Nephron (organoid): ENCODE measurements around the gene DNER.
A peak's percentile ranks its signal among the peaks of the same experiment; 100 is the strongest.

Experiments
- H3K27ac Mint-ChIP-seq, 3 experiments: 2 replicates each; pipeline ENCODE4 v1.8.0; 2020; ENCODE audit warnings: mixed read lengths in 3 of 3, mild to moderate bottlenecking in 2 of 3, moderate library complexity in 1 of 3
- H3K27me3 Mint-ChIP-seq: 2 replicates; pipeline ENCODE4 v1.8.0; 2021; ENCODE audit warnings: low read depth, mild to moderate bottlenecking, moderate library complexity, mixed read lengths
- H3K36me3 Mint-ChIP-seq: 2 replicates; pipeline ENCODE4 v1.8.0; 2020; ENCODE audit warnings: low read depth, mixed read lengths
- H3K4me1 Mint-ChIP-seq: 2 replicates; pipeline ENCODE4 v1.8.0; 2020; ENCODE audit warnings: mixed read lengths
- H3K4me3 Mint-ChIP-seq, 3 experiments: 2 replicates each; pipeline ENCODE4 v1.8.0; 2020; ENCODE audit warnings: mild to moderate bottlenecking in 3 of 3, mixed read lengths in 3 of 3, moderate library complexity in 2 of 3
- H3K9me3 Mint-ChIP-seq: 2 replicates; pipeline ENCODE4 v1.8.0; 2020; ENCODE audit warnings: mixed read lengths
- CTCF ChIP-seq, 3 experiments: fragments of 200-600 bp; sonication (generic); IDR thresholded peaks; one replicate each; pipeline ENCODE4 v1.5.0; 2021; ENCODE audit warnings: antibody characterized with exemption in 3 of 3; ENCODE audit not compliant: unreplicated experiment in 3 of 3

Gene DNER

GRCh38 chr2:229462112-229462511, 252.2 kb downstream of the DNER start:
- TF ChIP-seq CTCF (IDR thresholded peaks at IDR 0.05; ENCODE audit: unreplicated experiment in 3 of 3), result no peak
- no peaks in the 10 kb centered on the region for H3K9me3 Mint-ChIP-seq
- peaks cover 4% of the 10 kb centered on the region for H3K27me3 Mint-ChIP-seq
- H3K36me3 Mint-ChIP-seq, result no peaks in the 10 kb centered on the region
- no peak overlapping the region for H3K27ac Mint-ChIP-seq
- H3K4me3 Mint-ChIP-seq, result no peak overlapping the region
- peaks cover 32% of the 10 kb centered on the region for H3K4me1 Mint-ChIP-seq

GRCh38 chr2:229456091-229456490, 258.3 kb downstream of the DNER start:
- Mint-ChIP-seq H3K27ac (no peak overlapping the region), H3K4me3 (no peak overlapping the region), H3K4me1 (no peaks in the 10 kb centered on the region), H3K27me3 (no peaks in the 10 kb centered on the region), H3K9me3 (no peaks in the 10 kb centered on the region), H3K36me3 (no peaks in the 10 kb centered on the region)
- no peak for TF ChIP-seq CTCF (IDR thresholded peaks at IDR 0.05; ENCODE audit: unreplicated experiment in 3 of 3)

GRCh38 chr2:229454934-229455631, 259.3 kb downstream of the DNER start:
- Mint-ChIP-seq H3K4me3 (no peak overlapping the region), H3K27ac (no peak overlapping the region), H3K9me3 (no peaks in the 10 kb centered on the region), H3K36me3 (no peaks in the 10 kb centered on the region), H3K27me3 (no peaks in the 10 kb centered on the region), H3K4me1 (no peaks in the 10 kb centered on the region)
- TF ChIP-seq CTCF (IDR thresholded peaks at IDR 0.05; ENCODE audit: unreplicated experiment in 3 of 3), result no peak

- Mint-ChIP-seq H3K27me3 (no peaks in the 10 kb centered on the region), H3K27ac (no peak overlapping the region), H3K4me3 (no peak overlapping the region), H3K4me1 (no peaks in the 10 kb centered on the region), H3K9me3 (no peaks in the 10 kb centered on the region), H3K36me3 (no peaks in the 10 kb centered on the region)
- TF ChIP-seq CTCF (IDR thresholded peaks at IDR 0.05; ENCODE audit: unreplicated experiment in 3 of 3), result no peak
These were observed 261.1 kb downstream of the DNER start for GRCh38 chr2:229453230-229453629.

GRCh38 chr2:229451852-229452251, 262.5 kb downstream of the DNER start:
- TF ChIP-seq CTCF (IDR thresholded peaks at IDR 0.05; ENCODE audit: unreplicated experiment in 3 of 3), result no peak
- no peaks in the 10 kb centered on the region for H3K36me3 Mint-ChIP-seq
- H3K4me1 Mint-ChIP-seq, result peaks cover 2% of the 10 kb centered on the region
- no peak overlapping the region for H3K4me3 Mint-ChIP-seq
- H3K27ac Mint-ChIP-seq, result no peak overlapping the region
- no peaks in the 10 kb centered on the region for H3K9me3 Mint-ChIP-seq
- H3K27me3 Mint-ChIP-seq, result no peaks in the 10 kb centered on the region

- H3K27ac Mint-ChIP-seq, result peak overlapping the region in 1 of 3 experiments; percentile 94
- TF ChIP-seq CTCF (IDR thresholded peaks at IDR 0.05; ENCODE audit: unreplicated experiment in 3 of 3), result no peak
- H3K27me3 Mint-ChIP-seq, result no peaks in the 10 kb centered on the region
- no peaks in the 10 kb centered on the region for H3K9me3 Mint-ChIP-seq
- no peak overlapping the region for H3K4me3 Mint-ChIP-seq
- H3K36me3 Mint-ChIP-seq, result no peaks in the 10 kb centered on the region
- peaks cover 29% of the 10 kb centered on the region for H3K4me1 Mint-ChIP-seq
These were observed 267.1 kb downstream of the DNER start for GRCh38 chr2:229447227-229447626.
